WTC11 (cell line): ENCODE measurements around the gene ZNHIT3. TPM values are rescaled to one million over a fixed set of nuclear protein-coding genes. Genes with fewer than 3 reads are reported as not detected.

Experiments
- ATF1 ChIP-seq: sonication (generic); formaldehyde crosslinking; IDR thresholded peaks from 2 replicates; pipeline ENCODE4 v1.8.1; 2023; ENCODE audit warnings: mild to moderate bottlenecking, moderate library complexity, missing genetic modification reagents
- ATF3 ChIP-seq: sonication (generic); formaldehyde crosslinking; conservative IDR thresholded peaks from 2 replicates; pipeline ENCODE4 v1.8.1; 2022; ENCODE audit warnings: mild to moderate bottlenecking, missing genetic modification reagents
- ATF6 ChIP-seq: sonication (generic); formaldehyde crosslinking; IDR thresholded peaks from 2 replicates; pipeline ENCODE4 v1.8.1; 2023; ENCODE audit warnings: mild to moderate bottlenecking, missing genetic modification reagents
- CTCF ChIP-seq: fragments of 200-600 bp; IDR thresholded peaks from 2 replicates; pipeline ENCODE4 v1.8.0; 2022; ENCODE audit warnings: antibody characterized with exemption
- E2F1 ChIP-seq: sonication (generic); formaldehyde crosslinking; IDR thresholded peaks from 2 replicates; pipeline ENCODE4 v1.8.0; 2022; ENCODE audit warnings: mild to moderate bottlenecking, missing genetic modification reagents
- ELF4 ChIP-seq: sonication (generic); formaldehyde crosslinking; IDR thresholded peaks from 2 replicates; pipeline ENCODE4 v1.8.1; 2022; ENCODE audit warnings: low read depth, mild to moderate bottlenecking, moderate library complexity, missing genetic modification reagents
- ETV6 ChIP-seq: sonication (generic); formaldehyde crosslinking; IDR thresholded peaks from 2 replicates; pipeline ENCODE4 v1.8.1; 2022; ENCODE audit warnings: mild to moderate bottlenecking, missing genetic modification reagents
- FOXP4 ChIP-seq: sonication (generic); formaldehyde crosslinking; IDR thresholded peaks from 2 replicates; pipeline ENCODE4 v1.8.0; 2022; ENCODE audit warnings: mild to moderate bottlenecking, missing genetic modification reagents
- GTF2I ChIP-seq: fragments of 250-450 bp; sonication (Bioruptor Pico); conservative IDR thresholded peaks from 2 replicates; pipeline ENCODE4 v1.4.0; 2021; ENCODE audit warnings: mild to moderate bottlenecking
- NR1H2 ChIP-seq: sonication (generic); formaldehyde crosslinking; IDR thresholded peaks from 2 replicates; pipeline ENCODE4 v1.9.0; 2021; ENCODE audit warnings: mild to moderate bottlenecking, moderate library complexity, missing genetic modification reagents
- OVOL2 ChIP-seq: fragments of 250-450 bp; sonication (Bioruptor Pico); IDR thresholded peaks from 2 replicates; pipeline ENCODE4 v1.9.0; 2021; ENCODE audit warnings: mild to moderate bottlenecking, borderline replicate concordance
- PRRX2 ChIP-seq: fragments of 250-450 bp; sonication (Bioruptor Pico); IDR thresholded peaks from 2 replicates; pipeline ENCODE4 v1.8.0; 2021; ENCODE audit warnings: mild to moderate bottlenecking
- RELA ChIP-seq: sonication (generic); formaldehyde crosslinking; IDR thresholded peaks from 2 replicates; pipeline ENCODE4 v1.8.1; 2022; ENCODE audit warnings: missing genetic modification reagents, mild to moderate bottlenecking, borderline replicate concordance
- SP1 ChIP-seq: sonication (generic); formaldehyde crosslinking; conservative IDR thresholded peaks from 2 replicates; pipeline ENCODE4 v1.8.1; 2022; ENCODE audit warnings: missing genetic modification reagents
- TEAD1 ChIP-seq: sonication (generic); formaldehyde crosslinking; IDR thresholded peaks from 2 replicates; pipeline ENCODE4 v1.8.0; 2022; ENCODE audit warnings: mild to moderate bottlenecking, missing genetic modification reagents
- TEAD4 ChIP-seq: sonication (generic); formaldehyde crosslinking; IDR thresholded peaks from 2 replicates; pipeline ENCODE4 v1.8.0; 2022; ENCODE audit warnings: mild to moderate bottlenecking, missing genetic modification reagents
- USF1 ChIP-seq: sonication (generic); formaldehyde crosslinking; IDR thresholded peaks from 2 replicates; pipeline ENCODE4 v1.8.0; 2022; ENCODE audit warnings: mild to moderate bottlenecking, missing genetic modification reagents
- ZBTB43 ChIP-seq: sonication (generic); formaldehyde crosslinking; IDR thresholded peaks from 2 replicates; pipeline ENCODE4 v1.8.1; 2023; ENCODE audit warnings: mild to moderate bottlenecking, missing genetic modification reagents
- ZMAT4 ChIP-seq: fragments of 250-450 bp; sonication (Bioruptor Pico); IDR thresholded peaks from 2 replicates; pipeline ENCODE4 v1.9.0; 2021; ENCODE audit warnings: mild to moderate bottlenecking
- ZNF281 ChIP-seq: sonication (generic); formaldehyde crosslinking; IDR thresholded peaks from 2 replicates; pipeline ENCODE4 v1.8.0; 2023; ENCODE audit warnings: mild to moderate bottlenecking, missing genetic modification reagents
- ZNF317 ChIP-seq: sonication (generic); formaldehyde crosslinking; IDR thresholded peaks from 2 replicates; pipeline ENCODE4 v1.8.1; 2023; ENCODE audit warnings: low read depth, mild to moderate bottlenecking, moderate library complexity, missing genetic modification reagents, borderline replicate concordance
- ZSCAN18 ChIP-seq: fragments of 250-450 bp; sonication (Bioruptor Pico); IDR thresholded peaks from 2 replicates; pipeline ENCODE4 v2.1.2; 2022; ENCODE audit warnings: mild to moderate bottlenecking, moderate library complexity
- total RNA-seq: library from RNA; stranded (reverse); gene quantifications from 3 replicates; pipeline ENCODE4 v1.2.3, GENCODE V29; 2021

ZNHIT3 gene
- total RNA-seq, 1 experiment from 2014 or later = 47.0 TPM

GRCh38 chr17:36533935-36534839 is 47.7 kb downstream of the ZNHIT3 start (continued):
- TF ChIP-seq ELF4 (no peak), NR1H2 (CRISPR knock-in tag) (0 out of 2 replicates have a peak, but pooled peaks have one; percentile 37), ZSCAN18 (CRISPR knock-in tag) (no peak), FOXP4 (no peak), E2F1 (CRISPR knock-in tag) (no peak), ATF3 (CRISPR knock-in tag) (no peak), PRRX2 (CRISPR knock-in tag) (no peak), TEAD4 (CRISPR knock-in tag) (no peak), ATF1 (no peak), TEAD1 (CRISPR knock-in tag) (peak; percentile 54; the same call in 1 of the 2 replicates), USF1 (CRISPR knock-in tag) (no peak), GTF2I (CRISPR knock-in tag) (no peak), SP1 (CRISPR knock-in tag) (no peak), CTCF (peak; percentile 70), ATF6 (no peak), ZNF281 (CRISPR knock-in tag) (no peak), ETV6 (CRISPR knock-in tag) (no peak), OVOL2 (CRISPR knock-in tag) (no peak), ZBTB43 (no peak), ZMAT4 (CRISPR knock-in tag) (no peak), ZNF317 (CRISPR knock-in tag) (no peak), RELA (CRISPR knock-in tag) (no peak)
